Uterus (tissue), 2 donors: ENCODE data around the gene KRTAP10-3.

Source experiments
- CTCF ChIP-seq, 4 experiments: fragments of 200-600 bp in 2 of 4; fragments of 450-650 bp in 2 of 4; sonication (generic) in 2 of 4; IDR thresholded peaks; one replicate each; pipeline ENCODE4 v1.5.1; 2016 to 2019; ENCODE audit warnings: antibody characterized with exemption in 4 of 4, mild to moderate bottlenecking in 2 of 4, moderate library complexity in 1 of 4
- POLR2A ChIP-seq, 2 donors: fragments of 450-650 bp; IDR thresholded peaks; one replicate each; pipeline ENCODE4 v1.6.1; 2016; ENCODE audit warnings: antibody characterized with exemption in 2 of 2, mild to moderate bottlenecking in 1 of 2, moderate library complexity in 1 of 2

GRCh38 chr21:44556879-44557278, 1.7 kb downstream of the KRTAP10-3 start:
- TF ChIP-seq CTCF (IDR thresholded peaks at IDR 0.05) (no peak), POLR2A (IDR thresholded peaks at IDR 0.05) (no peak)
